GM04504 (cell line): ENCODE measurements around the gene CAMKMT.

Source experiments
- DNase-seq: peaks from one replicate; pipeline ENCODE4 v3.0.0-alpha.2; 2012; ENCODE audit warnings: low read depth

Gene CAMKMT

GRCh38 chr2:44691174-44691785 lies 329.5 kb downstream of the CAMKMT start:
- no peak for DNase-seq

GRCh38 chr2:44692821-44693220 lies 331.1 kb downstream of the CAMKMT start:
- DNase-seq: no peak

- no peak for DNase-seq
Observed at GRCh38 chr2:44700824-44701223, 339.1 kb downstream of the CAMKMT start.

DNA sequence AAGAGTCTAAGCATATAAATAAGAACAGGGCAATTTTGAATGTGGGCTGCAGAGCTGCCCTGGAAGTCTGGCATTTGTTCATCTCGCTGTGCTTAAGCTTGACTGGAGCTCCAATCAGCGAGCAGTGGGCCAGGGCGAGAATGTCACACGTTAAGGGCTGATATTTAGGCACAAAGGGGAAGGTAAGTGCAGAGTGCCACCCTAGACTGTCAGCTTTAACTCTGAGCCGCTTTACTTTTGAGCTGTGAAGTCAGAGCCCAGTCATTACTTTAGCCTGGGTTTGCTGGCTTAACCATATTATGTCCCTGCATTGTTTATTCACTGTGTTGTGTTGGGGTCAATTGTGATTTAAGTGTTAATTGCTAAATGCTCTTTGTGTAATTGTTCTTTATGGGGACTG lies 343.6 kb downstream of the CAMKMT start:
- DNase-seq: no peak

DNA sequence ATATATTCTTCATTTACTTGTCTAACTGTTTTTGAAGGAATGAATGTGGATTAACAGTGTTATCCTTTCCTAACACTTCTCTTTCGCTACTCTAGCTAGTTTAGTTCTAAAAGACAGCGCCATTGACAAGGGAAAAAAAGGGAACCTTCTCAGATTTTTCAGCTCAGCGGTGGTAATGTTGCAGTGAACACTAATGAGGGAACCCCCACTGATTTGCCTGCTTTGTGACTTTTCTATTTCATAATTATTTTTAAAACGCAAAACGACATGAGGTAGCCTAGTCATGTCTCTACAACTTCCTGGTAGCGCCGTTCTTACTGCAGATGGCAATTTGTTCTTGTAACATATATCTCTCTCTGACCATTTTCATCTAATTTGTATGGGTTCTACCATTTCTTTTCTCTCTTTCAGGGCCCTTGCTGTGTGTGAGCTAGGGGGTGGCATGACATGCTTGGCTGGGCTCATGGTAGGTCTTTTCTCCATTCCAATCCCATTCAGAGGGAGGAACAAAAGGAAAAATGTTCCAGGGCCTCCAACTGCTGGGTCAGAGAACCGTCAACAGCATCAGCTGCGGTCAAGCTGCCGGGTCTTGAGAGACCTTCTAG lies 344.2 kb downstream of the CAMKMT start:
- DNase-seq: no peak

DNA sequence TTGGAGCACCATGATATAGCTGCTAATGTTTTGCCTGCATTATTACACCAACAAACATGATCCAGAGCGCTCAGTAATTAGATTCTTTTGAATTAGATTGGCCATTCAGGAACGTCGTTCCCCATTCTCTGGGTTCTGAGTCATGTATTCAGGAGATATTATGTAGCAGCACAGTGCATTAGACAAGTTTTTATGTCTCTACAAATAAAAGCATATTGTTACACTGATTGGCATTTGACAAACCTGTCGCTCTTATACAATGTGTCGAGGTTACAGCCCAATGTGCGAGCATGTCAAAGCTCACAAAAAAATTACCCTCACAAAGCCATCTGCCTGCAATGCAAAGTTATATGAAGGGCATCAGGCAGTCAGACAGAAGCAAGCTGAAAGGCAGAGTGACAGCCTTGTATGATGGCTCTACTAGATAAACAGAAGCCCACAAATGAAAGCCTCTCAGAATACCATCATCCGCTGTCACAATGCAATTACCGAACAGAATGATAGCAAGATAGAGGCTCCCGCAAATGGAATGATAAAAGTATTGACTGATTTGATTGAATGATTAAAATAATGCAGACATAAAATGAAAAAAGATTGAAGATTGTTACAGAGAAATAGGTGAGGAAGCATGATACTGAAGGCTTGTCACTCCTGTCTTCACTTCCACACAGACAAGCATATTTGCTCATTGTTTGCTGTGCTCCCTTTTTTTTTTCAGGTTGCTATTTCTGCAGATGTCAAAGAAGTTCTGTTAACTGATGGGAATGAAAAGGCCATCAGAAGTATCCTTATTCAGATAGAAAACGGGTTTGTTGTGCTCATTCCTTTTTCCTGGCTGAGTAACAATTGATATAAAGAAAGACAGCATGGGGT lies 345.2 kb downstream of the CAMKMT start:
- no peak for DNase-seq

DNA sequence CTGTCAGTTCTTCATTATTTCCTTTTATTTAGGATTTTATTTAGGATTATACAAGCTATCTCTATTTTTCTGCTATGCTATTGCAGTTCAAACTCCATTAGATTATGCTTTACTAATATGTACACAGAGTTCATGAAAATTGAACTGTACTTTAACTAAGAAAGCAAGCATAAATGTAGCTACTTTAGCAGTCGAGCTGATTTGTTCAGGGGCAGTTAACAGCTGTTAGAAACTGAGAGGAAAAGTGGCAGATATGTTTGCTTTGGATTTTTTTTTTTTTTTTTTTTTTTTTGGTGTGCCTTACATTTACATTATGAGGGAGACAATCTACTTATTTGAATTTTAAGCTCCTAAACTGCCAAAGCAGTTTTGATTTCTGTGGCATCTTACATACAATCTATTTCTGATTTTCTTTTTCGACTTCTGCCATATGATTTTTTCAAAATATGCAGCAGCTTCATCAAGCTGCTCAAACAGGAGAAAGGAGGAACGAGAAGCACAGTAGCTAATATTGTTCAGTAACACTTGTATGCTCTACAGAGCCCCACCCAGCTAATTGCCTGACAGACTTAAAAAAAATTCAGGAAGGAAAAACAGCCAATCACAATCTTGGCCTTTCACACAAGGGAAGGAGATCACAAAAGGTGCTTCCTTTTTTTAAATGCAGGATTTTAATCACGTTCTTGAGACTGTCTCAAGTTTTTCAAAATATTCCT lies 346.4 kb downstream of the CAMKMT start:
- no peak for DNase-seq

- DNase-seq: no peak
Observed at GRCh38 chr2:44708661-44709000, 346.9 kb downstream of the CAMKMT start.

DNA sequence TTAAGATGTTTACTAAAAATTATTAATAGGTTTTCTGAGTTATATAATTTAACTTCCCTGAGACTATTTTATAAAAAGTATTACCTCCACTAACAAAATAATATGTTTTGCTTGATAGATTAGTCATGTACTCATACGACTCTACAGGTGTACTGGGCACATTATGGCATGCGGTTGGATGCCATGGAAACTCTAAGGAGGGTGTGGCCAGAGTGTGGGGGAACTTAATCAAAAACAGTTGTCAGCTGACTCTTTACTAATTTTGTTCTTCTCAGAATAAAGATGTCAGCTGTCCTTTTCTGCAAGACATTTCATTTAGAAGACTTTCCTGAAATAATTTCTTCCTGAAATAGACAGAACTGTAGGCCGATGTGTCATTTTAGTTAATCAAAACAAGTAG lies 351.4 kb downstream of the CAMKMT start:
- DNase-seq: no peak

DNA sequence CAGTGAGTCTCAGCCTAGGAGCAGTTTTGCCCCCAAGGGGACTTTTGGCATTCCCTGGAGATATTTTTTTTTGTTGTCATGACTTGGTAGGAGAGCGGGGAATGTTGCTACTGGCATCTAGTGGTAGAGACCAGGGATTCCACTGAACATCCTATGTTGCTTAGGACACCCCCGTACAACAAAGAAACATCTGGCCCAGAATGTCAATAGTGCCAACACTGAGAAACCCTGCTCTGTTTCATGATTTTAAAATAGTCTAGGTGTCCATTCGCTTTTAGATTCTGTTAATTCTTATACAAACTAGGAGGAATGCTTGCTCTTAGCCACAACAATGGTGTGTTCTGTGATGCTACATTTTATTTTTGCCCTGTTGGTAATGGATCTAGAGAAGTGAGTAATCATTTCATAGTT lies 353.9 kb downstream of the CAMKMT start:
- DNase-seq: peak; percentile 32

DNA sequence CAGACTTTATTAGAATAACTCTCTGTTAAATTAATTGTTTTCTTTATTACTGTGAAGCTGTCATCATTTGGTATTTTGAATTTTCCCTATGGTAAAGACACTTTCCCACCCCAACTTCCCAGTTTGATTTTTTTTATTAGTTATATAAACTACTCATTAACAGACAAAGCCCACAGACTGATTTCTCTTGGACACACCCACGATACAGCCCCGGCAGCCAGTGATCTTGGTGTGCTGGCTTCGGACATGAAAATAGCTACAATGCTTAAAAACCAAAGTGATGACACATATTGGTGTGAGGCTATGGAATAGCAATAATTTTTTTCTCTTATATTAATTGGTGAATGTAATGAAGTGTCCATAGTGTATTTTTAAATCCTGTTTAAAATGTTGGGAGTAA lies 354.4 kb downstream of the CAMKMT start:
- DNase-seq: no peak

DNA sequence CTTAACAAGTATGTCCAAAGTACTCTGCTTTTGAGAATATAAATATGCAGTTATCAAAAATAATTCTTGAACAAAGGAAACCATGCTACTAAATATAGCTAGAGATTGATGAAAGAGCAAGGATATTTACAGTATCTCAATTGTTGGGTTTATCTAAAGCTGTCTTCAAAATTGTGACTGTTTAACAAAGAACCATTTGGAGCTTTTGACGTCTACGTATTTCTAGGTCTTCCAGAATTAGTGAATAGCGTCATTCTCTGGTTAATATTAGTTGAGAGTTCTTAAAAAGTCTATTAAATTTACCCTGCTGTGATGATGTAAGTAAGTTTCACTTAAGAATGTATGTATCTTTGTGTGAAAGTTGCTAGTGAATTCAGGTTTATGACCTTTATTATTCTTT lies 356.7 kb downstream of the CAMKMT start:
- DNase-seq: no peak

DNA sequence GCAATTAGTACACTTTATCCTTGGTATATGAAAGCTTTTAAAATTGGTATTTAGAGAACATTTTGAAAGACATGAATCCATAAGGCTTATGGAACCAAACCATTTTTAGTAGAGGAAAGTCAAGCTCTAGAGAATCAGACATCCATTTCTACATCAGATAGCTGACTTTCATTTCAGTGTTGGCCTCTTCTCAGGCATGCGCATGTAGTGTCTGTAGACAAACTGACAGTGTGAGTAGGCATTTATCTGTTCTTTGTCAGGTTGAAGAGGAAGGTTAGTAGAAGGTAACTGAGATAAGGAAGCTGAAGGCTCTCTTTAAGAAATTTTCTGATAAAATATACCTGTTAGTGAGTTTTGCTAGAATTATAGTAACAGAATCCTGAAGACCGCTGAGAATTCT lies 357.8 kb downstream of the CAMKMT start:
- DNase-seq: no peak

GRCh38 chr2:44722026-44722625 lies 360.4 kb downstream of the CAMKMT start:
- no peak for DNase-seq

- no peak for DNase-seq
Observed at GRCh38 chr2:44723921-44724320, 362.2 kb downstream of the CAMKMT start.

DNA sequence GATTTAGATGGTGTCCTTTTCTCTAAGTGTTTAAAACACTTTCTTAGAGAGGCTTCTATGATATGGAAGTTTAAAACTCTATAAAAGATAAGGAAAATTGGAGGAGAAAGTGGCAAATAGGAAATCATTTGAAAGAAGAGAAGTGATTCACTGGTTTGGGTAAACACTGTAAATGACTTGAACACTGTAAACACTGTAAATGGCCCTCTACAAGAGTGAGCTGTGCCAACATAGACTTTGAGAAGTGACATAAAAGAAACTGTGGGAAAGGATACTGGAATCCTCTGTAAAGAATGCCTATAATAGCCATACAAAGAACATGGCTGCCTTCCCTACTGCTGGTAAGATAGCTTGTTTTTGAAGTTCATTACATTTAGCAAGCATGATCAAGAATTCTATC lies 368.8 kb downstream of the CAMKMT start:
- DNase-seq: no peak

DNA sequence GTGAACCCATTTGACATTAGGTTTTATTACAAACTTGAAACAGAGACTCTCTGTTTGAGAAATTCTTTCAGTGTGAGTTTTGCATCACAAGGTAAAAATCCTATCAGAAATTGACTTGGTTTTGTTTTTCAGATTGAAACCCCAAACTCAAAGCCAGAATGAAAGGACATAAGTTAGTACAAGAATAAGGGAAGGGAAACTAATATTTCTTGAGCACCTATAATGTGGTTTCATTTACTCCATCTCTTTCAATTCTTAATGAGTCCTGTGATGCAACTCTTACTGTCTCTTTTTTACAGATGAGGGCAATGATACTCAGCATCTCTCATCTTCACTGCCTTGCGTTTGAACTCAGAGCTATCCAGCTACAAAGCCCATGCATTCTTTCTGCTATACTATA lies 369.8 kb downstream of the CAMKMT start:
- DNase-seq: no peak

- DNase-seq: no peak
Observed at GRCh38 chr2:44736270-44736942, 374.7 kb downstream of the CAMKMT start.

DNA sequence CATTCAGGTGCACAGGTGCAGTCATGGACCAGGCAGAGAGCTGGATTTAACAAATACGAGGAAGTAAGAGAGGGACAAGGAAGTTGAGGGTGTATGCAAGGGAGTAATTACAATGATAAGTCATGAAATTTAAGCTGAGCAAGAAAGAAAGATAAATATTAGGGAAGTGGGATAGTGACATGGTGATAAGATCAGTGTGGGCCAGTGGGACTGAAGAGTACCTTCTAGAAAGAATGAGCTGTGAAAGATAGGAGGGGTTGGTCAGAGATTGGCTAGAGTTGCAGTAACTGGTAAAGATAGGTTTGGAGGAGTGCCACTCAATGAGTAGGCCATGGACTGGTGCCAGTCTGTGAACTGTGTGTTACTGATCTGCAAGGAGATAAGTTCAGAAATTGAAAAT lies 378.9 kb downstream of the CAMKMT start:
- no peak for DNase-seq

GRCh38 chr2:44741507-44741906 lies 379.8 kb downstream of the CAMKMT start:
- no peak for DNase-seq

DNA sequence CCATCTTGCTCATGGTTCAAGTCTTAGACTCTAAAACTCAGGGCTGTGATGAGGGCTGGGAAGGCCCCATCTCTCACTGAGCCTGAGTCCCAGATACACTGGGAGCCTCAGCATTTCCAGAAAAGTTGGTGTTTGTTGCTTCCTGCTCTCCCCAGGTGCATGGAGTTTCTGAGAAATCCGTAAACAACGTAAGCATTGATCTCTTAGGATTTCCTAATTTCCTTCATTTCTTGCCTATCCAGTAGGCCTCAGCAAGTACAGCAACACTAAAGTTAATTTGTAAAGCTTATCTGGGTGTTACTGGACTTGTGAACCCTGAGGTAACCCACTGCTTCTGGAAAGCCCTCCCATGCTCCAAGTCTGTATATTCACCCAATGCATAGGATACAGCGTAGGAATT lies 380.3 kb downstream of the CAMKMT start:
- no peak for DNase-seq

DNA sequence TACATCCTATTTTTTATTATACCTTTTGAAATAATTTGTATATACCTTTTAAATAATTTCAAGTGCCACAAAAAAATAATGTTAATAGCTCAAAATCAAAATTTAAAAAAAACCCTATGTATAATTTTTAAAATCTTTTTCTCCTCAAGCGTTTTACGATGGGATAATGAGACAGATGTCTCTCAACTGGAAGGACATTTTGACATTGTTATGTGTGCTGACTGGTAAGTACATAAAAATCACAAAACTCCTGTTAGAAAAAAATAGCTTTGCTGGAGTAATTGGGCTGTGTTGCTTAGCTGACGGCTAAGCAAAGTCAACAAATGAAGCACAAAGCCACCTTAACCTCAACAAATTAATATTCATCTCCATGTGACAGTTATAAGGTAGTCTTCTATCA lies 381.7 kb downstream of the CAMKMT start:
- DNase-seq: no peak
